ENCODE data around the gene COX7C.

Gene COX7C

GRCh38 chr5:86664173-86664572 is 46.4 kb downstream of the COX7C start:
- no peak for DNase-seq (ENCODE audit: low read depth in 2 of 3, low spot score in 1 of 3)

- peak in 1 of 3 donors; percentile 1 for DNase-seq (ENCODE audit: low read depth in 2 of 3, low spot score in 1 of 3)
Observed at GRCh38 chr5:86665984-86666760, 48.4 kb downstream of the COX7C start.

GRCh38 chr5:86666981-86667380 is 49.2 kb downstream of the COX7C start:
- DNase-seq (ENCODE audit: low read depth in 2 of 3, low spot score in 1 of 3) = no peak

Data from stimulated activated CD4-positive, alpha-beta T cell treated with anti-CD3 and anti-CD28 coated beads, Interleukin-12 subunit alpha, Interleukin-12 subunit beta, amount 100 ng/mL, for 48 hours (primary cell).